SJSA1 (cell line): ENCODE data around the gene BEND3. TPM values are rescaled to one million over a fixed set of nuclear protein-coding genes. Genes with fewer than 3 reads are reported as not detected.
A peak's percentile ranks its signal among the peaks of the same experiment; 100 is the strongest.
"Not testable (repeated sequence)": the region's sequence is repeated elsewhere in the genome, so short reads cannot be mapped to it uniquely, and the experiment has no call there.

Experiments used
- DNase-seq, 2 experiments: peaks; one replicate each; pipeline ENCODE4 v3.0.0-alpha.2; 2015 to 2020; ENCODE audit warnings: low spot score in 2 of 2, low read depth in 1 of 2
- H3K27ac ChIP-seq: fragments of 250-450 bp; sonication (Bioruptor Pico); 2 replicates; pipeline ENCODE4 v1.5.1; 2020; ENCODE audit warnings: mild to moderate bottlenecking, moderate library complexity
- H3K27me3 ChIP-seq: fragments of 250-450 bp; sonication (Bioruptor Pico); replicated peaks from 2 replicates; pipeline ENCODE4 v1.5.1; 2020; ENCODE audit warnings: mild to moderate bottlenecking, moderate library complexity
- H3K36me3 ChIP-seq: fragments of 250-450 bp; sonication (Bioruptor Pico); 2 replicates; pipeline ENCODE4 v1.5.1; 2020; ENCODE audit warnings: mild to moderate bottlenecking
- H3K4me1 ChIP-seq: fragments of 250-450 bp; sonication (Bioruptor Pico); replicated peaks from 2 replicates; pipeline ENCODE4 v1.6.1; 2021; ENCODE audit warnings: mild to moderate bottlenecking
- H3K4me3 ChIP-seq: fragments of 250-450 bp; sonication (Bioruptor Pico); 2 replicates; pipeline ENCODE4 v1.5.1; 2020; ENCODE audit warnings: mild to moderate bottlenecking
- H3K9me3 ChIP-seq: fragments of 250-450 bp; sonication (Bioruptor Pico); replicated peaks from 2 replicates; pipeline ENCODE4 v1.5.1; 2020; ENCODE audit warnings: mild to moderate bottlenecking
- total RNA-seq: library from RNA; depleted of rRNA; stranded (reverse); fragments of >200 nt; shearing (Covaris generic); gene quantifications from 2 replicates; pipeline ENCODE4 v1.2.3, GENCODE V29; 2014

The BEND3 gene
- total RNA-seq, 1 experiment from 2014 or later, result 4.5 TPM

GRCh38 chr6:107129370-107129925, 14.1 kb upstream of the BEND3 start:
- Histone ChIP-seq H3K4me1 (no peaks in the 10 kb centered on the region), H3K27me3 (no peaks in the 10 kb centered on the region), H3K36me3 (no peaks in the 10 kb centered on the region), H3K9me3 (no peaks in the 10 kb centered on the region), H3K27ac (no peak overlapping the region), H3K4me3 (no peak overlapping the region)
- no peak for DNase-seq

- H3K9me3 ChIP-seq, result no peaks in the 10 kb centered on the region
- H3K4me1 ChIP-seq, result no peaks in the 10 kb centered on the region
- no peak overlapping the region for H3K4me3 ChIP-seq
- no peaks in the 10 kb centered on the region for H3K36me3 ChIP-seq
- no peak overlapping the region for H3K27ac ChIP-seq
- DNase-seq, result no peak
- no peaks in the 10 kb centered on the region for H3K27me3 ChIP-seq
Measured at GRCh38 chr6:107128577-107128976, 13.3 kb upstream of the BEND3 start.

DNA sequence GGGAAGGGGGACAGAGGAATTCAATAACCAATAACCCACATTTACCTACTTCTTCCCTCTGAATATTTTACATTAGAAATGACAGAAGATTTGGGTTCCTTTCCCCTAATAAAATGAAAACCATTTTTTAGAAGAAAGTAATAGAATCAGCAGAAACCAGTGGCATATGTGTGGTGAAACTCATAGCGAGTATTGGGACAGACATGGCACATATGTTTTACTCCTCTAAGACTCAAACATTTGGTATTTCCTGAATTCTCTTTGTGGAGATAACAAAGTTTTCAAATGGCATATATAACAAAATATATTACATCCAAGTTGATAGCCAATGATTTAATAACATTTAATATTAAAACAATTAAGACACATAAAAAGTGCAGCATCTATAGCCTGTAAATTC, 12.9 kb upstream of the BEND3 start:
- Histone ChIP-seq H3K36me3 (no peaks in the 10 kb centered on the region), H3K9me3 (no peaks in the 10 kb centered on the region), H3K27ac (no peak overlapping the region), H3K4me3 (no peak overlapping the region), H3K4me1 (no peaks in the 10 kb centered on the region), H3K27me3 (no peaks in the 10 kb centered on the region)
- DNase-seq, result no peak

- no peaks in the 10 kb centered on the region for H3K36me3 ChIP-seq
- no peak overlapping the region for H3K4me3 ChIP-seq
- no peak overlapping the region for H3K27ac ChIP-seq
- H3K27me3 ChIP-seq, result no peaks in the 10 kb centered on the region
- DNase-seq, result no peak
- no peaks in the 10 kb centered on the region for H3K4me1 ChIP-seq
- H3K9me3 ChIP-seq, result no peaks in the 10 kb centered on the region
Measured at GRCh38 chr6:107125771-107126170, 10.5 kb upstream of the BEND3 start.

GRCh38 chr6:107124934-107125348, 9.6 kb upstream of the BEND3 start:
- no peaks in the 10 kb centered on the region for H3K27me3 ChIP-seq
- no peak for DNase-seq
- no peak overlapping the region for H3K27ac ChIP-seq
- H3K9me3 ChIP-seq, result no peaks in the 10 kb centered on the region
- no peaks in the 10 kb centered on the region for H3K36me3 ChIP-seq
- H3K4me1 ChIP-seq, result no peaks in the 10 kb centered on the region
- no peak overlapping the region for H3K4me3 ChIP-seq

GRCh38 chr6:107123501-107123900, 8.2 kb upstream of the BEND3 start:
- no peak overlapping the region for H3K4me3 ChIP-seq
- H3K27me3 ChIP-seq, result no peaks in the 10 kb centered on the region
- DNase-seq, result no peak
- no peaks in the 10 kb centered on the region for H3K4me1 ChIP-seq
- H3K36me3 ChIP-seq, result no peaks in the 10 kb centered on the region
- H3K9me3 ChIP-seq, result no peaks in the 10 kb centered on the region
- no peak overlapping the region for H3K27ac ChIP-seq

- no peaks in the 10 kb centered on the region for H3K36me3 ChIP-seq
- no peaks in the 10 kb centered on the region for H3K9me3 ChIP-seq
- no peaks in the 10 kb centered on the region for H3K4me1 ChIP-seq
- DNase-seq, result no peak
- H3K4me3 ChIP-seq, result no peak overlapping the region
- no peak overlapping the region for H3K27ac ChIP-seq
- peaks cover 2% of the 10 kb centered on the region; the same call in 1 of the 2 replicates for H3K27me3 ChIP-seq
Measured at GRCh38 chr6:107122748-107123147, 7.4 kb upstream of the BEND3 start.

- no peak overlapping the region for H3K4me3 ChIP-seq
- no peak for DNase-seq
- no peaks in the 10 kb centered on the region for H3K4me1 ChIP-seq
- H3K27me3 ChIP-seq, result peaks cover 9% of the 10 kb centered on the region
- no peaks in the 10 kb centered on the region for H3K36me3 ChIP-seq
- no peaks in the 10 kb centered on the region for H3K9me3 ChIP-seq
- no peak overlapping the region for H3K27ac ChIP-seq
Measured at GRCh38 chr6:107121964-107122495, 6.7 kb upstream of the BEND3 start.

- H3K27me3 ChIP-seq, result peaks cover 17% of the 10 kb centered on the region
- H3K9me3 ChIP-seq, result no peaks in the 10 kb centered on the region
- H3K4me1 ChIP-seq, result peaks cover 2% of the 10 kb centered on the region; the same call in 1 of the 2 replicates
- DNase-seq, result no peak
- no peak overlapping the region for H3K4me3 ChIP-seq
- no peaks in the 10 kb centered on the region for H3K36me3 ChIP-seq
- no peak overlapping the region for H3K27ac ChIP-seq
Measured at GRCh38 chr6:107121266-107121665, 6.0 kb upstream of the BEND3 start.

DNA sequence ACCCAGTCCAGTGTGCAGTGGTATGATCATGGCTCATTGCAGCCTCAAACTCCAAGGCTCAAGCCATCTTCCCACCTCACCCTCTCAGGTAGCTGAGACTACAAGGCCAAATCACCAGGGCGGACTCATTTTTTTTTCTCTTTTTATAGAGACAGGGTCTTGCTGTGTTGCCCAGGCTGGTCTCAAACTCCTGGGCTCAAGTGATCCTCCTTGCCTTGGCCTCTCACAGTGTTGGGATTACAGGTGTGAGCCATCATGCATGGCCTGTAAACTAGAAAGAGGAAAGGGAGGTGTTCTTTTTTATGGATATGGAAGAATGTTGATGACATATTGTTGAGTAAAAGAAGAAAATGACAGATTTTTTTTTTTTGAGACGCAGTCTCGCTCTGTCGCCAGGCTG, 5.1 kb upstream of the BEND3 start:
- Histone ChIP-seq H3K9me3 (no peaks in the 10 kb centered on the region), H3K27ac (no peak overlapping the region), H3K4me1 (peaks cover 10% of the 10 kb centered on the region; the same call in 1 of the 2 replicates), H3K36me3 (no peaks in the 10 kb centered on the region), H3K27me3 (peaks cover 17% of the 10 kb centered on the region), H3K4me3 (no peak overlapping the region)
- no peak for DNase-seq

- Histone ChIP-seq H3K27ac (no peak overlapping the region), H3K36me3 (no peaks in the 10 kb centered on the region), H3K27me3 (peaks cover 17% of the 10 kb centered on the region), H3K4me3 (no peak overlapping the region), H3K9me3 (no peaks in the 10 kb centered on the region), H3K4me1 (peaks cover 12% of the 10 kb centered on the region)
- DNase-seq, result no peak
Measured at GRCh38 chr6:107118976-107119375, 3.7 kb upstream of the BEND3 start.

- not testable (repeated sequence) for H3K27ac ChIP-seq, DNase-seq, H3K9me3 ChIP-seq, H3K36me3 ChIP-seq, H3K4me3 ChIP-seq
- peaks cover 16% of the 10 kb centered on the region for H3K4me1 ChIP-seq
- peaks cover 17% of the 10 kb centered on the region for H3K27me3 ChIP-seq
Measured at GRCh38 chr6:107118540-107118939, 3.2 kb upstream of the BEND3 start.

DNA sequence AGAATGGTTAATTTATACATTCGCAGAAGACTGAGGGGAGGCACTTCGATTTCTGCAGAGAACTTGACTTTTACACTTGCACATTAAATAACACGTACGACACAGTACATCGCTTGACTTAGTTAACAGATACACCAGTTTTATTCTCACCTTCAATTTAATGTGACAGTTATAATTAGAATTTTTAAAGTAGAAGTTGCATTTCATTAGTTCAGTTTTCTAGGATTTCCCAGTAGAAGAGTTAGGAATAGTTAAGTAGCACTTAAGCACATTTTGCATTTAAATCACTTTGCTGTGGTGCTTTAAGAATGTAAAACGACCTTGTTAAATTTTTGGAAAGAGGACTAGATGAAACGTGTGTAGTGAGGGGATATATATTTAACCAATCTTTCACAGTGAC, 1.6 kb upstream of the BEND3 start:
- no peak for DNase-seq
- H3K36me3 ChIP-seq, result no peaks in the 10 kb centered on the region
- H3K9me3 ChIP-seq, result no peaks in the 10 kb centered on the region
- H3K27ac ChIP-seq, result no peak overlapping the region
- peaks cover 17% of the 10 kb centered on the region for H3K27me3 ChIP-seq
- no peak overlapping the region for H3K4me3 ChIP-seq
- H3K4me1 ChIP-seq, result peaks cover 16% of the 10 kb centered on the region

GRCh38 chr6:107116328-107116892, 1.1 kb upstream of the BEND3 start:
- peaks cover 16% of the 10 kb centered on the region for H3K4me1 ChIP-seq
- H3K27me3 ChIP-seq, result peaks cover 17% of the 10 kb centered on the region
- H3K27ac ChIP-seq, result no peak overlapping the region
- H3K9me3 ChIP-seq, result no peaks in the 10 kb centered on the region
- H3K4me3 ChIP-seq, result peak overlapping the region; percentile 56
- no peak for DNase-seq
- H3K36me3 ChIP-seq, result no peaks in the 10 kb centered on the region
